Measurements from ENCODE around the gene SIL1. TPM values are rescaled to one million over a fixed set of nuclear protein-coding genes. Genes with fewer than 3 reads are reported as not detected.

Gene SIL1
- total and polyA plus RNA-seq, 9 of the 15 experiments (the other 6 are each of a cell fraction or from before 2014, with no cell fraction given) = 1.3 to 30.5 (median 18.1) TPM

- TF ChIP-seq MCM2 (IDR thresholded peaks at IDR 0.05; ENCODE audit: low read depth) (no peak), ZC3H4 (CRISPR knock-in tag; IDR thresholded peaks at IDR 0.05; ENCODE audit: borderline replicate concordance) (no peak), MEF2A (IDR thresholded peaks at IDR 0.05; ENCODE audit: control insufficient read depth, low read depth, low read length) (no peak), NELFE (IDR thresholded peaks at IDR 0.05; ENCODE audit: insufficient read depth, insufficient read length) (no peak), VEZF1 (CRISPR knock-in tag; IDR thresholded peaks at IDR 0.05) (peak; percentile 55; the same call in 1 of the 2 replicates), ILK (tag; IDR thresholded peaks at IDR 0.05; ENCODE audit: borderline replicate concordance, low read depth) (no peak), ZKSCAN3 (CRISPR knock-in tag; IDR thresholded peaks at IDR 0.05) (no peak), GATAD2B (IDR thresholded peaks at IDR 0.05; ENCODE audit: borderline replicate concordance) (no peak), CCNT2 (IDR thresholded peaks at IDR 0.05; ENCODE audit: borderline replicate concordance, extremely low read depth, insufficient read length, low read depth, low read length) (no peak), PTBP1 (IDR thresholded peaks at IDR 0.05; ENCODE audit: low read depth, low read length) (no peak), ZNF766 (CRISPR knock-in tag; conservative IDR thresholded peaks at IDR 0.05) (no peak), MAFF (IDR thresholded peaks at IDR 0.05; ENCODE audit: low read length) (no peak), USF1 (CRISPR knock-in tag; IDR thresholded peaks at IDR 0.05) (peak; percentile 55), ZNF384 (IDR thresholded peaks at IDR 0.05; ENCODE audit: low read depth, low read length) (no peak), ZNF699 (CRISPR knock-in tag; IDR thresholded peaks at IDR 0.05; ENCODE audit: insufficient replicate concordance) (no peak), RCOR1 (IDR thresholded peaks at IDR 0.05; ENCODE audit: borderline replicate concordance in 1 of 2, low read depth in 2 of 2, low read length in 2 of 2) (no peak), CHD4 (IDR thresholded peaks at IDR 0.05; ENCODE audit: insufficient read depth, insufficient replicate concordance, low read depth, low read length, poor library complexity, severe bottlenecking) (no peak), RFX7 (CRISPR knock-in tag; IDR thresholded peaks at IDR 0.05) (no peak), YBX1 (IDR thresholded peaks at IDR 0.05) (no peak), SMAD4 (CRISPR knock-in tag; conservative IDR thresholded peaks at IDR 0.05) (no peak), CBFB (CRISPR knock-in tag; IDR thresholded peaks at IDR 0.05) (no peak), SNRNP70 (optimal IDR thresholded peaks at IDR 0.05; ENCODE audit: low read depth, low read length) (no peak), TOE1 (IDR thresholded peaks at IDR 0.05; ENCODE audit: borderline replicate concordance) (no peak), TOE1 (CRISPR knock-in tag; IDR thresholded peaks at IDR 0.05; ENCODE audit: borderline replicate concordance, low read depth) (no peak)
These were observed 244.5 kb downstream of the SIL1 start (continued) for GRCh38 chr5:138953387-138954256.
